Neural cell (in vitro differentiated cells): ENCODE results near the gene NFXL1.

Source experiments
- EP300 ChIP-seq: fragments of 450-650 bp; conservative IDR thresholded peaks from 2 replicates; pipeline ENCODE4 v1.6.1; 2014; ENCODE audit warnings: antibody characterized with exemption, mild to moderate bottlenecking, moderate library complexity; ENCODE audit not compliant: poor library complexity, severe bottlenecking
- POLR2AphosphoS5 ChIP-seq: IDR thresholded peaks from 2 replicates; pipeline ENCODE4 v1.6.1; 2012
- TAF1 ChIP-seq: IDR thresholded peaks from 2 replicates; pipeline ENCODE4 v1.6.1; 2012; ENCODE audit warnings: low read depth
- TF ChIP-seq, protein P1 (sequence below): fragments of 450-650 bp; IDR thresholded peaks from 2 replicates; pipeline ENCODE4 v1.5.1; 2014; ENCODE audit warnings: antibody characterized with exemption, mild to moderate bottlenecking, moderate library complexity; ENCODE audit not compliant: poor library complexity, severe bottlenecking
- TF ChIP-seq, protein P2 (sequence below): IDR thresholded peaks from 2 replicates; pipeline ENCODE4 v1.6.1; 2012; ENCODE audit warnings: borderline replicate concordance

GRCh38 chr4:47852136-47852535 is 62.2 kb downstream of the NFXL1 start:
- no peak for TF ChIP-seq TAF1
- TF ChIP-seq POLR2AphosphoS5, result no peak
- TF ChIP-seq, protein P1, sequence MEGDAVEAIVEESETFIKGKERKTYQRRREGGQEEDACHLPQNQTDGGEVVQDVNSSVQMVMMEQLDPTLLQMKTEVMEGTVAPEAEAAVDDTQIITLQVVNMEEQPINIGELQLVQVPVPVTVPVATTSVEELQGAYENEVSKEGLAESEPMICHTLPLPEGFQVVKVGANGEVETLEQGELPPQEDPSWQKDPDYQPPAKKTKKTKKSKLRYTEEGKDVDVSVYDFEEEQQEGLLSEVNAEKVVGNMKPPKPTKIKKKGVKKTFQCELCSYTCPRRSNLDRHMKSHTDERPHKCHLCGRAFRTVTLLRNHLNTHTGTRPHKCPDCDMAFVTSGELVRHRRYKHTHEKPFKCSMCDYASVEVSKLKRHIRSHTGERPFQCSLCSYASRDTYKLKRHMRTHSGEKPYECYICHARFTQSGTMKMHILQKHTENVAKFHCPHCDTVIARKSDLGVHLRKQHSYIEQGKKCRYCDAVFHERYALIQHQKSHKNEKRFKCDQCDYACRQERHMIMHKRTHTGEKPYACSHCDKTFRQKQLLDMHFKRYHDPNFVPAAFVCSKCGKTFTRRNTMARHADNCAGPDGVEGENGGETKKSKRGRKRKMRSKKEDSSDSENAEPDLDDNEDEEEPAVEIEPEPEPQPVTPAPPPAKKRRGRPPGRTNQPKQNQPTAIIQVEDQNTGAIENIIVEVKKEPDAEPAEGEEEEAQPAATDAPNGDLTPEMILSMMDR, result no peak
- no peak for TF ChIP-seq EP300
- TF ChIP-seq, protein P2, sequence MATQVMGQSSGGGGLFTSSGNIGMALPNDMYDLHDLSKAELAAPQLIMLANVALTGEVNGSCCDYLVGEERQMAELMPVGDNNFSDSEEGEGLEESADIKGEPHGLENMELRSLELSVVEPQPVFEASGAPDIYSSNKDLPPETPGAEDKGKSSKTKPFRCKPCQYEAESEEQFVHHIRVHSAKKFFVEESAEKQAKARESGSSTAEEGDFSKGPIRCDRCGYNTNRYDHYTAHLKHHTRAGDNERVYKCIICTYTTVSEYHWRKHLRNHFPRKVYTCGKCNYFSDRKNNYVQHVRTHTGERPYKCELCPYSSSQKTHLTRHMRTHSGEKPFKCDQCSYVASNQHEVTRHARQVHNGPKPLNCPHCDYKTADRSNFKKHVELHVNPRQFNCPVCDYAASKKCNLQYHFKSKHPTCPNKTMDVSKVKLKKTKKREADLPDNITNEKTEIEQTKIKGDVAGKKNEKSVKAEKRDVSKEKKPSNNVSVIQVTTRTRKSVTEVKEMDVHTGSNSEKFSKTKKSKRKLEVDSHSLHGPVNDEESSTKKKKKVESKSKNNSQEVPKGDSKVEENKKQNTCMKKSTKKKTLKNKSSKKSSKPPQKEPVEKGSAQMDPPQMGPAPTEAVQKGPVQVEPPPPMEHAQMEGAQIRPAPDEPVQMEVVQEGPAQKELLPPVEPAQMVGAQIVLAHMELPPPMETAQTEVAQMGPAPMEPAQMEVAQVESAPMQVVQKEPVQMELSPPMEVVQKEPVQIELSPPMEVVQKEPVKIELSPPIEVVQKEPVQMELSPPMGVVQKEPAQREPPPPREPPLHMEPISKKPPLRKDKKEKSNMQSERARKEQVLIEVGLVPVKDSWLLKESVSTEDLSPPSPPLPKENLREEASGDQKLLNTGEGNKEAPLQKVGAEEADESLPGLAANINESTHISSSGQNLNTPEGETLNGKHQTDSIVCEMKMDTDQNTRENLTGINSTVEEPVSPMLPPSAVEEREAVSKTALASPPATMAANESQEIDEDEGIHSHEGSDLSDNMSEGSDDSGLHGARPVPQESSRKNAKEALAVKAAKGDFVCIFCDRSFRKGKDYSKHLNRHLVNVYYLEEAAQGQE, result no peak
